ENCODE data around the gene P2RX2.

Gene P2RX2

GRCh38 chr12:132618683-132619043 is at the start of gene P2RX2:
Gene P2RX2, plus strand, starts transcription at chr12:132618776. Its CDS starts 41 bp downstream, at chr12:132618817.
- no peak for DNase-seq

GRCh38 chr12:132568826-132569480 is 49.6 kb upstream of the P2RX2 start:
- no peak for DNase-seq

DNA sequence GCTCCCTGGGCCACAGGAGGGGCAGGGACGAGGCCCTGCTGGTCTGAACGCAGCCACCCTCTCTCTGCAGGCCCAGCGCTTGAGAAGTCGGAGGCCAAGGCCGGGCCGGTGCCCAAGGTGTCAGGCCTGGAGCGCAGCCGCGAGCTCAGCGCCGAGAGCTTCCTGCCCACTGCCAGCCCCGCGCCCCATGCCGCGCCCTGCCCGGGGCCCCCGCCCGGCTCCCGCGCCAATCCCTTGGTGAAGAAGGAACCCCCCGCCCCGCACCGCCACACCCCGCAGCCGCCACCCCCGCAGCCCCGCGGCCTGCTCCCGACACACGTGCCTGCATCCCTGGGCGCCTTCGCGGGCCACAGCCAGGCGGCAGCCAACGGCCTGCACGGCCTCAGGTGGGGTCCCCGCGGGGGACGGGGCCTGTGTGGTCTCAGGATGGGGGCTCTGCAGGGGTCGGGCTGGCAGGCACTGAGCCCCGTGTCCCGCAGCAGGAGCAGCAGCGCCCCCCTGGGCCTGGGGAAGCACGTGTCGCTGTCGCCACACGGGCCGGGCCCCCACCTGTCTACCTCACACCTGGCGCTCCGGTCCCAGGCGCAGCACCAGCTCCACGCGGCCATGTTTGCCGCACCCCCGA is 48.6 kb upstream of the P2RX2 start:
- no peak for DNase-seq

- no peak for DNase-seq
These were observed 47.9 kb upstream of the P2RX2 start for GRCh38 chr12:132570635-132571034.

GRCh38 chr12:132571051-132571450 is 47.5 kb upstream of the P2RX2 start:
- DNase-seq: no peak

- no peak for DNase-seq
These were observed 47.0 kb upstream of the P2RX2 start for GRCh38 chr12:132571598-132571997.

DNA sequence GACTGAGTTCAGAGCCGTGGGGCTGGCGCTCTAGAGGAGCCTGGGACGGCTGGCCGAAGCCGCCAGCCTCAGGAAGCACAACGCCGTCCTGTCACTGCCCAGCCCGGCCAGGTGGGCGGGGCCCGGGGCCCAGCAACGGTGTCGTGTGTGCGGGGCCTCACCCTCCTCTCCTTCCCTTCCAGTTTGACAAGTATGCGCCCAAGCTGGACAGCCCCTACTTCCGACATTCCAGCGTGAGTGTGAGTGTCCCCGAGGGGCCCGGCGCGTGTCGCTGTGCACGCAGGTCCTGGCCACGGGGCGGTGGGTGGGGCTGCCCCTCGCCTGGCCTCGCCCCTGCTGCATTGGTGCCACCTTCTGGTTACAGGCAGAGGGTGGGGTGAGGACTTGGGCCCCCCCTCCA is 46.5 kb upstream of the P2RX2 start:
- no peak for DNase-seq

DNA sequence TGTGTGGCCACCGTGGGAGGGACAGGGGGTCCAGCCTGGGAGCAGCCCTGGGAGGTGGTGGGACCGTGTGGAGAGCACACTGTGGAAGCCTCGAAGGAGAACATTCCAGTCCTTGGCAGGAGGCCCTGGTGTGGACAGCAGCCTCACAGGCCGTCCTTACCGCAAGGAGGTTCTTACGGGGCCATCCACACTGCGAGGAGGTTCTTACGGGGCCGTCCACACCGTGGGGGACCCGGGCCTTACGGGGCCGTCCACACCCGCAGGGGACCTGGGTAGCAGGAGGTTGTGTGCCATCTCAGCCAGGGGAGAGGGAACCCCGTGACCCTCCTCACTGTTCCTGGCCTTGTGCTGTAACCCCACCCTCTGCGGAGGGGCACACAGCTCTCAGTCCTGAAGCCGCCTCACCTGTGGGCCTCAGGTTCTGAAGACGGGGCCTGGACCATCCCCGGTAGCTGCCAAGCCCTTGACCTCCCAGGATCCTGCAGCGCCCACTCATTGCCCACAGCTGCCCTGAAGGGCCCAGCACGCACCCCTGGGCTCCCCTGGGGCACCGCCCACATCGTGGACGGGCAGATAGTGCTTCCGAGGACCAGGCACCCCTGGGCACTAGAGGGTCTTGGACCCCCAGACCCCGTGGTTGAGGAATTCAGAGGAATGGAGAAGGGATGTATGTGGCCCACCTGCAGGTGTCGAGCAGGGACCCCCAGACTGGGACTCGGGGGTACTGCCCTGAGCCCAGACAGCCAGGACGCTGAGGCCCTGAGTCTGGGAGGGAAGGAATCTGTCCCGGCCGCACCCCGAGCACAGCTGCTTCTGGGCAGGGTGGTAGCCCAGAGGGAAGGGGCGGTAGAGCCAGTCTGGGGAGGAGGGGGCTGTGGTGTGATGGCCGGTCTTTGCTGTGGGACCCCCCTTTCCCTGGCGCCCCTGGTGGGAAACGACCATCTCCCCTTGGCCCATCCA is 45.5 kb upstream of the P2RX2 start:
- no peak for DNase-seq

DNA sequence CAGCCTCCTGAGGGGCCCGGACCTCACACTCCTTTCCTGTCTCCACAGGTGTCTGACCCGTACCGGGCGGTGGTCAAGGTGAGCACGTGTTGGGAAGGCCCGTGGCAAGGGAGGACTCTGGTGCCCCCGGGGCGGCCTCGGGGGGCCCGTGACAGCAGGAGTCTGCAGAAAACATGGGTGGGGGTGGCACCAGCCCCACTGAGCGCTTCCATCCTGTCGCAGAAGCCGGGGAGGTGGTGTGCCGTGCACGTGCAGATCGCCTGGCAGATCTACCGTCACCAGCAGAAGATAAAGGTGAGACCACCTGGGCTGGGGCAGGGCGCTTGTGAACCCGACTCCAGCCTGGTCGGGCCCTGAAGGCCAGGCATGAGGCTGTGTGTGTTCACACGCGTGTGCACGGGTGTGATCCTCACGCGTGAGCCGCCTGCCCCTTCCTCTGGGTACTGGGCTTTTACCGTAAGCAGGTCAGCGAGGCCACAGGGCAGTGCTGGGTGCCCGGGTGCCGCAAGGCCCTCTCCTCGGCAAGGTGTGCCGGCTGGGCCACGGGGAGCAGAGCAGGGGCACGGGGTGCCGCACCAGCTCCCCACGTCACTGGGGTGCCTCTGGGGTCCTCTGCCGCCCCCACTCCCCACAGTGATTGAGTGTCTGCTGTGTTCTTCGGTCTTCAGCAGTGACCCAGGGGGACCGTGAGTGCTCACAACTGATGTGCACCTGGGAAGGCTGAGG is 44.1 kb upstream of the P2RX2 start:
- no peak for DNase-seq

GRCh38 chr12:132575661-132576060 is 42.9 kb upstream of the P2RX2 start:
- DNase-seq: no peak

DNA sequence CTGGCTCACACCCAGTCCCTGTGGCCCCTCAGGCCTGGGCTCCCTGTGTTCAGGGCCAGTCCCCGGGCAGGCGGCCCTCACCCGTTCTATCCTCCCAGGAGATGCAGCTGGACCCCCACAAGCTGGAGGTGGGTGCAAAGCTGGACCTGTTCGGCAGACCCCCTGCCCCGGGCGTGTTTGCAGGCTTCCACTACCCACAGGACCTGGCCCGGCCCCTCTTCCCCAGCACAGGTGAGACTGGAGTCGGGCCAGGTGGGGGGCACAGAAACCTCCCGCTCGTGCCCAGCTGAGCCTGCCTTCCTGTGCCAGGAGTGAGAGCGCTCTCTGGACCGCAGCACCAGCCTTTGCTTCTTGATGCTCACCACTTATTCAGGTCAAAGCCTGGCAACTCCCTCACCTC is 41.9 kb upstream of the P2RX2 start:
- DNase-seq: no peak

DNA sequence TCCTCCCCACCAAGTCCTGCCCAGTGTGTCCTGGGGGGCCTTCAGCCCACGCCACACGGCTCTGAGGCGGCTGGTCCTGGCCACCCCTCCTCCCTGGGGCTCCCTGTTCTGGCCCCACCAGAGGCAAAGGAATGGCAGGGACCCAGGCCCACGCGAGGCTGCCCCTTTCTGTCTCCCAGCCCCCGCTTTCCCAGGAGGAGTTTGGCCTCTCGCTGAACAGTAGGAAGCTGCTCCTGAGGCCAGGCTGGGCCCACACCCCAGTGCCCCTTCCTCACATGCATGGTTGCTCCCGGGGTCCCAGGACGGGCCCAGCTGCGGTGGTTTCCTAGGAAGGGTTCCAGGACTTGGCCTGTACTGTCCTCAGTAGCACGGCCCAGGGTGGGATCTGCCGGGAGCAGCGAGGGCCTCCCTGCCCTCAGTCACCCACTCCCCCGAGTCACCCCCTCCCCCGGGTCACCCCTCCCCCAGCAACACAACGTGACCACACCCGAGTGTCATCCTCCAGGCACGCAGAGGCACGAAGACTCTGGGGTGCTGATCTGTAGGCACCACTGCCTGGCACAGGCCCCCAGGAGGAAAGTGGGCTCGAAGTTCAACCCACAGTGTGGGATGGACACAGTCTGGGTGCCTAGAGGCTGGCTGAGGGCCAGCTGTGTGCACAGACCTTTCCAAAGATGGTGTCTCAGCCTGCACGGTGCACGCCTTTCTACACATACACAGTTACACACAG is 41.2 kb upstream of the P2RX2 start:
- DNase-seq: no peak

- no peak for DNase-seq
These were observed 40.5 kb upstream of the P2RX2 start for GRCh38 chr12:132578118-132578517.

- DNase-seq: no peak
These were observed 39.8 kb upstream of the P2RX2 start for GRCh38 chr12:132578826-132579225.

DNA sequence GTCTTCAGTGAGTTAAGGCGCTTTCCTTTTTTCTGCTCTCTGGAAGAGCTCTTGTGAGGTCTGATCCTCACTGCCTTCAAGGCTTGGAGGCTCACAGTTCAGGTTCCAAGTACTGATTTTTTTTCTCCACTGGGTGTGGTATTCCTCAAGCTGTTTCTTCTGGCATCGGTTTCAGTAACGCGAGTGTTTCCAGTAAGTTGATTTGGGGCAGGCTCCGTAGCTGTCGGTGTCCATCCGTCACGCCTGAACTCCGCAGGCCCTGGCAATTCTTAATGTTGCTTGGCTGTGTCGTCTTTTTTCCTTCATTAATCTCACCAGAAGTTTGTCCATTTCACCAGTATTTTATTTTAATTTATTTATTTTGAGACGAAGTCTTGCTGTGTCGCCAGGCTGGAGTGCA is 38.8 kb upstream of the P2RX2 start:
- no peak for DNase-seq

DNA sequence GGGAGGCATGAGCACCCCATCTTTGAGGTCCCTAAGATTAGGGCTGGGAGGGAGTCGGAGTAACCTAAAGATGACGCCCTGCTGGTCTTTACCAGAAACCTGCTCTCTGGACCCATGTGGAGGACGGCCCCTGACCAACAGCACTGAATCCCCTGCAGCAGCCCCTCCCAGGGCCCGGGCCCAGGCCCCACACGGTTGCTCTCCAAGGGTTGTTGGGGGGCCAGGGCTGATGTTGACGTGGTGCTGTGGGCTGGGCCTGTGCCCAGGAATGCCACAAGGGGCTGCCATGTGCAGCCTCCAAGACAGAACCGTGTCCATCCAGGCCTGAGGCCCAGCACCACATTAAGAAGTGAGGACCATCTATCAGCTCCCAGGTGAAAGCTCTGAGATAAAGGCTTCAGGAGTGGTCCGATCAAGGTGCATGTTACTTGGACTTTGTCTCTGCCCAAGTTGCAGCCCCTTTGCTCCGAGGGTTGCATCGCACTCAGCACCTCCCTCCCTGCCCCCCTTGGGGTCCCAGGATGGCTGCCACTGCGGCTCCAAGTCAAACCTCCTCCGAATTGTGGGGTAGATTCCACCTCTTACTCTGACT is 37.8 kb upstream of the P2RX2 start:
- no peak for DNase-seq

- DNase-seq: no peak
These were observed 37.1 kb upstream of the P2RX2 start for GRCh38 chr12:132581348-132582057.

DNA sequence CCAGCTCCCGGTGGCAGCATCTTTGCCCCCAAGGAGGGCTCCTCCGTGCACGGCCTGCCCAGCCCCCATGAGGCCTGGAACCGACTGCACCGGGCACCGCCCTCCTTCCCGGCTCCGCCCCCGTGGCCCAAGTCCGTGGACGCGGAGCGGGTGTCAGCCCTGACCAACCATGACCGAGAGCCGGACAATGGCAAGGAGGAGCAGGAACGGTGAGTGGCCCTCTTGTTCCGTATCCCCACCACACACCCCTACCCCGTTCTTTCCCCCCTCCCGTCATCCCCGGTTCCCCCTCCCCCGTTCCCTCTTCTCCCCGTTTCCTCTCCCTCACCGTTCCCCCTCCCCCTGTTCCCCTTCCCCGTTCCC is 36.5 kb upstream of the P2RX2 start:
- DNase-seq: no peak

DNA sequence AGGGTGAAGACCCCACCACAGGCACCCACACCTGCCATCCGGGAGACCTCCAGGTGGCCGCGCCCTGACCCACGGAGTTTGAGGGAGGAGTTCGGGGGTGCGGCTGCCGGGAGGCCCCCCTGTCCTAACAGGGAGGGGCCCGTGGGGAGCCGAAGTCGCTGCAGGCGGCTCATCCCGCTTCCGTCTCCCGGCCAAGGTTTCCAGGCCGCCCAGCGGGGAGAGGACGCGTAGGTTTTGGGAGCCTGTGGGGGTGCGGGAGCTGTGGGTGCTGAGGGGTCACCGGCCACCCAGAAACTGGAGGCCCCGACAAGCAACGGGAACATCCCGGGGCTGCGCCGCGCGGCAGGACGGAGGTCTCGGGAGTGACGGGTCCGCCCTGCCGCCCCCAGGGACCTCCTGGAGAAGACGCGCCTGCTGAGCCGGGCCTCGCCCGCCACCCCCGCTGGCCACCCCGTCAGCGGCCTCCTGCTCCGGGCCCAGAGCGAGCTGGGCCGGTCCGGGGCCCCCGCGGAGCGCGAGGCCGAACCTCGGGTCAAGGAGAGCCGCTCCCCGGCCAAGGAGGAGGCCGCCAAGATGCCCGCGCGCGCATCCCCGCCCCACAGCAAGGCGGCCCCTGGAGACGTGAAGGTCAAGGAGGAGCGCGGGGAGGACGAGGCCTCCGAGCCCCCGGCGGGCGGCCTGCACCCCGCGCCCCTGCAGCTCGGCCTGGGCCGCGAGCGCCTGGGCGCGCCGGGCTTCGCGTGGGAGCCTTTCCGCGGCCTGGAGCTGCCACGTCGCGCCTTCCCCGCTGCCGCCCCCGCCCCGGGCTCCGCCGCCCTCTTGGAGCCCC is 35.8 kb upstream of the P2RX2 start:
- no peak for DNase-seq

- no peak for DNase-seq
These were observed 35.2 kb upstream of the P2RX2 start for GRCh38 chr12:132583411-132583710.

GRCh38 chr12:132583736-132584135 is 34.8 kb upstream of the P2RX2 start:
- DNase-seq: no peak
